HG03064 (cell line): ENCODE data around the gene CAMK4.

Experiments used
- ATAC-seq: cut with Tn5 transposase; IDR thresholded peaks from one replicate; pipeline ENCODE4 v1.9.1; 2021; ENCODE audit warnings: low read depth; ENCODE audit not compliant: unreplicated experiment

The CAMK4 gene

GRCh38 chr5:111469903-111470302 lies 245.7 kb downstream of the CAMK4 start:
- no peak for ATAC-seq

- peak; percentile 18 for ATAC-seq
These were observed 247.9 kb downstream of the CAMK4 start for GRCh38 chr5:111472096-111472495.

GRCh38 chr5:111472579-111472978 lies 248.4 kb downstream of the CAMK4 start:
- ATAC-seq, result peak; percentile 63

- no peak for ATAC-seq
These were observed 254.1 kb downstream of the CAMK4 start for GRCh38 chr5:111478266-111478665.

GRCh38 chr5:111478898-111479297 lies 254.7 kb downstream of the CAMK4 start:
- no peak for ATAC-seq

- no peak for ATAC-seq
These were observed 256.2 kb downstream of the CAMK4 start for GRCh38 chr5:111480346-111480745.

GRCh38 chr5:111486055-111486454 lies 261.9 kb downstream of the CAMK4 start:
- ATAC-seq, result no peak

GRCh38 chr5:111486926-111487325 lies 262.7 kb downstream of the CAMK4 start:
- ATAC-seq, result no peak

- ATAC-seq, result no peak
These were observed 264.2 kb downstream of the CAMK4 start for GRCh38 chr5:111488353-111488752.

GRCh38 chr5:111493031-111493430 lies 268.8 kb downstream of the CAMK4 start:
- ATAC-seq, result no peak

- no peak for ATAC-seq
These were observed 270.3 kb downstream of the CAMK4 start for GRCh38 chr5:111494355-111494999.

GRCh38 chr5:111495159-111495558 lies 271.0 kb downstream of the CAMK4 start:
- no peak for ATAC-seq

- ATAC-seq, result no peak
These were observed 274.2 kb downstream of the CAMK4 start for GRCh38 chr5:111498346-111498745.

- ATAC-seq, result no peak
These were observed 278.8 kb downstream of the CAMK4 start for GRCh38 chr5:111502956-111503355.

- ATAC-seq, result no peak
These were observed 280.9 kb downstream of the CAMK4 start for GRCh38 chr5:111505096-111505495.

GRCh38 chr5:111507276-111507675 lies 283.1 kb downstream of the CAMK4 start:
- no peak for ATAC-seq

GRCh38 chr5:111509119-111509518 lies 284.9 kb downstream of the CAMK4 start:
- no peak for ATAC-seq

GRCh38 chr5:111511174-111511830 lies 287.1 kb downstream of the CAMK4 start:
- ATAC-seq, result no peak

- ATAC-seq, result peak; percentile 28
These were observed 287.7 kb downstream of the CAMK4 start for GRCh38 chr5:111511831-111512374.

GRCh38 chr5:111512375-111513130 lies 288.4 kb downstream of the CAMK4 start, which contains the start of gene STARD4:
Gene STARD4, minus strand, starts transcription at chr5:111512535. Its CDS starts 5,102 bp downstream, at chr5:111507433.
- ATAC-seq, result peak; percentile 93

GRCh38 chr5:111513131-111513520 lies 288.9 kb downstream of the CAMK4 start:
- ATAC-seq, result no peak
